GM06990 (cell line): ENCODE results near the gene KLHL12.

Experiments
- DNase-seq: peaks from one replicate; pipeline ENCODE4 v3.0.0-alpha.2; 2011; ENCODE audit not compliant: insufficient read length; ENCODE audit errors: extremely low read depth
- H3K27me3 ChIP-seq: replicated peaks from 2 replicates; pipeline ENCODE4 v1.6.0; 2011; ENCODE audit warnings: low read length; ENCODE audit not compliant: control insufficient read depth, insufficient read depth
- H3K36me3 ChIP-seq: 2 replicates; pipeline ENCODE4 v1.5.1; 2011; ENCODE audit warnings: low read length; ENCODE audit not compliant: control insufficient read depth, insufficient read depth
- H3K4me3 ChIP-seq: replicated peaks from 2 replicates; pipeline ENCODE4 v1.5.1; 2011; ENCODE audit warnings: low read depth, mild to moderate bottlenecking, control low read depth, low read length
- CTCF ChIP-seq: IDR thresholded peaks from 2 replicates; pipeline ENCODE4 v1.5.1; 2011; ENCODE audit warnings: low read length, control low read depth, mild to moderate bottlenecking, inconsistent platforms; ENCODE audit not compliant: insufficient read depth, poor library complexity, severe bottlenecking

The KLHL12 gene

GRCh38 chr1:202879128-202879527, 47.9 kb downstream of the KLHL12 start:
- Histone ChIP-seq H3K36me3 (peaks cover 7% of the 10 kb centered on the region), H3K4me3 (no peak overlapping the region), H3K27me3 (no peaks in the 10 kb centered on the region)
- no peak for TF ChIP-seq CTCF
- no peak for DNase-seq

- no peak for TF ChIP-seq CTCF
- DNase-seq = no peak
Observed at GRCh38 chr1:202873026-202873425, 54.0 kb downstream of the KLHL12 start.

DNA sequence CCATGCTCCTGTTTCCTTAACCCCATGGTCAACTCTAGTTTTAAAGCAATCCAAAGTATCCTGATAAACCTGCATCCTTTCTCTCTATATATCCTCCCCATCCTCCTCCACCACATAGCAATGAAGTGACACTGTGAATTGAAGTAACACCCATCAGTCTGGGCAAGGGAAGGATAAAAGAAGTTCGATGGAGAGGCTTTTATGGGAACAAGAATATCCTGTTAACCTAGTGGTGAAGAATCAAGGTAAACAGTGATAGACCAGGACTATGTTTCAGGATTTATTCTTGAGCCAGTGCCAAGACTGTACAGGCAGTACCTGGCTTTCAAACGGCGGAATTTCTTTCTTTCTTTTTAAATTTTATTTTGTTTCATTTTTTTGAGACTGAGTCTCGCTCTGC, 55.7 kb downstream of the KLHL12 start:
- TF ChIP-seq CTCF = no peak
- H3K36me3 ChIP-seq = no peaks in the 10 kb centered on the region
- DNase-seq = no peak
- no peak overlapping the region for H3K4me3 ChIP-seq
- H3K27me3 ChIP-seq = no peaks in the 10 kb centered on the region

More at GRCh38 chr1:202873026-202873425, 54.0 kb downstream of the KLHL12 start:
- Histone ChIP-seq H3K27me3 (no peaks in the 10 kb centered on the region), H3K36me3 (no peaks in the 10 kb centered on the region), H3K4me3 (no peak overlapping the region)

GRCh38 chr1:202862679-202863560, 64.1 kb downstream of the KLHL12 start:
- H3K36me3 ChIP-seq = no peaks in the 10 kb centered on the region
- peaks cover 1% of the 10 kb centered on the region; the same call in 1 of the 2 replicates for H3K27me3 ChIP-seq
- no peak for TF ChIP-seq CTCF
- H3K4me3 ChIP-seq = no peak overlapping the region
- no peak for DNase-seq

GRCh38 chr1:202861420-202862132, 65.5 kb downstream of the KLHL12 start:
- H3K36me3 ChIP-seq = no peaks in the 10 kb centered on the region
- peak overlapping the region; percentile 62 for H3K4me3 ChIP-seq
- DNase-seq = peak; percentile 70
- H3K27me3 ChIP-seq = peaks cover 1% of the 10 kb centered on the region; the same call in 1 of the 2 replicates
- no peak for TF ChIP-seq CTCF
